HepG2 (cell line): ENCODE measurements around the gene ITPR1. TPM values are rescaled to one million over a fixed set of nuclear protein-coding genes. Genes with fewer than 3 reads are reported as not detected.

Source experiments
- GPN1 ChIP-seq: sonication (generic); formaldehyde crosslinking; IDR thresholded peaks from 2 replicates; pipeline ENCODE4 v1.5.1; 2020; ENCODE audit warnings: missing genetic modification reagents, borderline replicate concordance
- NR3C1 ChIP-seq: sonication (generic); formaldehyde crosslinking; IDR thresholded peaks from 2 replicates; pipeline ENCODE4 v1.4.0; 2020; ENCODE audit warnings: missing genetic modification reagents
- PRPF4 ChIP-seq: fragments of 200-400 bp; formaldehyde crosslinking; IDR thresholded peaks from 2 replicates; pipeline ENCODE4 v1.6.1; 2016; ENCODE audit warnings: low read length, low read depth; ENCODE audit not compliant: poor library complexity, severe bottlenecking
- SMAD3 ChIP-seq: sonication (generic); formaldehyde crosslinking; IDR thresholded peaks from 2 replicates; pipeline ENCODE4 v1.4.0; 2020; ENCODE audit warnings: missing genetic modification reagents
- ZBTB46 ChIP-seq: sonication (generic); formaldehyde crosslinking; IDR thresholded peaks from 2 replicates; pipeline ENCODE4 v1.4.0; 2020; ENCODE audit warnings: mild to moderate bottlenecking, missing genetic modification reagents, borderline replicate concordance
- ZNF317 ChIP-seq: sonication (generic); formaldehyde crosslinking; IDR thresholded peaks from 2 replicates; pipeline ENCODE4 v1.5.0; 2020; ENCODE audit warnings: mild to moderate bottlenecking, missing genetic modification reagents
- ZNF367 ChIP-seq: sonication (generic); formaldehyde crosslinking; IDR thresholded peaks from 2 replicates; pipeline ENCODE4 v1.4.0; 2020; ENCODE audit warnings: missing genetic modification reagents, borderline replicate concordance
- ZNF512 ChIP-seq: sonication (generic); formaldehyde crosslinking; IDR thresholded peaks from 2 replicates; pipeline ENCODE4 v1.4.0; 2020; ENCODE audit warnings: mild to moderate bottlenecking, missing genetic modification reagents
- ZNF740 ChIP-seq: sonication (generic); formaldehyde crosslinking; IDR thresholded peaks from 2 replicates; pipeline ENCODE4 v1.4.0; 2020; ENCODE audit warnings: missing genetic modification reagents
- ZNF776 ChIP-seq: sonication (generic); formaldehyde crosslinking; IDR thresholded peaks from 2 replicates; pipeline ENCODE4 v1.4.0; 2020; ENCODE audit warnings: mild to moderate bottlenecking, missing genetic modification reagents
- ZSCAN9 ChIP-seq: IDR thresholded peaks from 2 replicates; pipeline ENCODE4 v1.6.1; 2016; ENCODE audit warnings: borderline replicate concordance
- polyA plus RNA-seq, 8 experiments: library from polyadenylated mRNA; depleted of rRNA in 3 of 8; stranded (reverse) in 7 of 8; unstranded in 1 of 8; fragments of >200 nt; fragmentation: Illumina TruSeq in 4 of 8; extraction: Trizol in 4 of 8; gene quantifications; 2 replicates each; pipeline versions ENCODE4 v1.2.1 to v1.2.3, GENCODE V29; 2011 to 2016; ENCODE audit warnings: low read depth in 4 of 8, missing spikeins in 1 of 8, mixed read lengths in 1 of 8; ENCODE audit not compliant: insufficient read depth in 1 of 8
- total RNA-seq, 5 experiments: library from RNA; depleted of rRNA; stranded (reverse); fragments of >200 nt; fragmentation: Illumina TruSeq; extraction: Trizol; gene quantifications; 2 replicates each; pipeline ENCODE4 v1.2.3, GENCODE V29; 2016; ENCODE audit warnings: low read depth in 1 of 5
- TF ChIP-seq, protein P1 (sequence below): sonication (generic); formaldehyde crosslinking; IDR thresholded peaks from 2 replicates; pipeline ENCODE4 v1.4.0; 2020; ENCODE audit warnings: missing genetic modification reagents, borderline replicate concordance
- TF ChIP-seq, protein P2 (sequence below): sonication (generic); formaldehyde crosslinking; IDR thresholded peaks from 2 replicates; pipeline ENCODE4 v1.4.0; 2020; ENCODE audit warnings: missing genetic modification reagents
- TF ChIP-seq, protein P3 (sequence below): sonication (generic); formaldehyde crosslinking; IDR thresholded peaks from 2 replicates; pipeline ENCODE4 v1.4.0; 2020; ENCODE audit warnings: low read depth, mild to moderate bottlenecking, missing genetic modification reagents

The ITPR1 gene
- total and polyA plus RNA-seq, 2 of the 13 experiments (the other 11 are each of a cell fraction or from before 2014, with no cell fraction given), result 10.0 to 11.4 TPM

- peak; percentile 49; the same call in 1 of the 2 replicates for TF ChIP-seq ZNF367 (CRISPR knock-in tag)
- peak; percentile 66 for TF ChIP-seq ZNF776 (CRISPR knock-in tag)
- TF ChIP-seq, protein P1, sequence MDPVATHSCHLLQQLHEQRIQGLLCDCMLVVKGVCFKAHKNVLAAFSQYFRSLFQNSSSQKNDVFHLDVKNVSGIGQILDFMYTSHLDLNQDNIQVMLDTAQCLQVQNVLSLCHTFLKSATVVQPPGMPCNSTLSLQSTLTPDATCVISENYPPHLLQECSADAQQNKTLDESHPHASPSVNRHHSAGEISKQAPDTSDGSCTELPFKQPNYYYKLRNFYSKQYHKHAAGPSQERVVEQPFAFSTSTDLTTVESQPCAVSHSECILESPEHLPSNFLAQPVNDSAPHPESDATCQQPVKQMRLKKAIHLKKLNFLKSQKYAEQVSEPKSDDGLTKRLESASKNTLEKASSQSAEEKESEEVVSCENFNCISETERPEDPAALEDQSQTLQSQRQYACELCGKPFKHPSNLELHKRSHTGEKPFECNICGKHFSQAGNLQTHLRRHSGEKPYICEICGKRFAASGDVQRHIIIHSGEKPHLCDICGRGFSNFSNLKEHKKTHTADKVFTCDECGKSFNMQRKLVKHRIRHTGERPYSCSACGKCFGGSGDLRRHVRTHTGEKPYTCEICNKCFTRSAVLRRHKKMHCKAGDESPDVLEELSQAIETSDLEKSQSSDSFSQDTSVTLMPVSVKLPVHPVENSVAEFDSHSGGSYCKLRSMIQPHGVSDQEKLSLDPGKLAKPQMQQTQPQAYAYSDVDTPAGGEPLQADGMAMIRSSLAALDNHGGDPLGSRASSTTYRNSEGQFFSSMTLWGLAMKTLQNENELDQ (CRISPR knock-in tag), result no peak
- TF ChIP-seq, protein P2, sequence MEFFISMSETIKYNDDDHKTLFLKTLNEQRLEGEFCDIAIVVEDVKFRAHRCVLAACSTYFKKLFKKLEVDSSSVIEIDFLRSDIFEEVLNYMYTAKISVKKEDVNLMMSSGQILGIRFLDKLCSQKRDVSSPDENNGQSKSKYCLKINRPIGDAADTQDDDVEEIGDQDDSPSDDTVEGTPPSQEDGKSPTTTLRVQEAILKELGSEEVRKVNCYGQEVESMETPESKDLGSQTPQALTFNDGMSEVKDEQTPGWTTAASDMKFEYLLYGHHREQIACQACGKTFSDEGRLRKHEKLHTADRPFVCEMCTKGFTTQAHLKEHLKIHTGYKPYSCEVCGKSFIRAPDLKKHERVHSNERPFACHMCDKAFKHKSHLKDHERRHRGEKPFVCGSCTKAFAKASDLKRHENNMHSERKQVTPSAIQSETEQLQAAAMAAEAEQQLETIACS, result no peak
- no peak for TF ChIP-seq ZNF512 (CRISPR knock-in tag)
- TF ChIP-seq PRPF4, result no peak
- no peak for TF ChIP-seq NR3C1
- TF ChIP-seq ZNF317, result 0 out of 2 replicates have a peak, but pooled peaks have one; percentile 50
- no peak for TF ChIP-seq SMAD3 (CRISPR knock-in tag)
- TF ChIP-seq GPN1 (CRISPR knock-in tag), result no peak
- TF ChIP-seq ZNF740 (CRISPR knock-in tag), result no peak
- no peak; the same call in 1 of the 2 replicates for TF ChIP-seq ZBTB46 (CRISPR knock-in tag)
- peak; percentile 46 for TF ChIP-seq ZSCAN9 (CRISPR knock-in tag)
- TF ChIP-seq, protein P3, sequence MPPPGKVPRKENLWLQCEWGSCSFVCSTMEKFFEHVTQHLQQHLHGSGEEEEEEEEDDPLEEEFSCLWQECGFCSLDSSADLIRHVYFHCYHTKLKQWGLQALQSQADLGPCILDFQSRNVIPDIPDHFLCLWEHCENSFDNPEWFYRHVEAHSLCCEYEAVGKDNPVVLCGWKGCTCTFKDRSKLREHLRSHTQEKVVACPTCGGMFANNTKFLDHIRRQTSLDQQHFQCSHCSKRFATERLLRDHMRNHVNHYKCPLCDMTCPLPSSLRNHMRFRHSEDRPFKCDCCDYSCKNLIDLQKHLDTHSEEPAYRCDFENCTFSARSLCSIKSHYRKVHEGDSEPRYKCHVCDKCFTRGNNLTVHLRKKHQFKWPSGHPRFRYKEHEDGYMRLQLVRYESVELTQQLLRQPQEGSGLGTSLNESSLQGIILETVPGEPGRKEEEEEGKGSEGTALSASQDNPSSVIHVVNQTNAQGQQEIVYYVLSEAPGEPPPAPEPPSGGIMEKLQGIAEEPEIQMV (CRISPR knock-in tag), result peak; percentile 54; the same call in 1 of the 2 replicates
Observed at GRCh38 chr3:4493014-4493940, at the start of gene ITPR1 (continued).
